ENCODE data around the gene CADPS.
A peak's percentile ranks its signal among the peaks of the same experiment; 100 is the strongest.

CADPS gene

GRCh38 chr3:62624185-62624584 lies 251.0 kb downstream of the CADPS start:
- DNase-seq, result no peak
- TF ChIP-seq GATA1 (IDR thresholded peaks at IDR 0.05; ENCODE audit: low read depth, low read length) (no peak), POLR2A (IDR thresholded peaks at IDR 0.05; ENCODE audit: low read length) (no peak)

- TF ChIP-seq POLR2A (IDR thresholded peaks at IDR 0.05; ENCODE audit: low read length) (no peak), GATA1 (IDR thresholded peaks at IDR 0.05; ENCODE audit: low read depth, low read length) (no peak)
- peak; percentile 31 to 59 for DNase-seq
These were observed 252.6 kb downstream of the CADPS start for GRCh38 chr3:62622553-62623174.

- TF ChIP-seq GATA1 (IDR thresholded peaks at IDR 0.05; ENCODE audit: low read depth, low read length), result no peak
- no peak for TF ChIP-seq POLR2A (IDR thresholded peaks at IDR 0.05; ENCODE audit: low read length)
- DNase-seq, result no peak
These were observed 253.3 kb downstream of the CADPS start for GRCh38 chr3:62621925-62622324.

GRCh38 chr3:62621176-62621575 lies 254.0 kb downstream of the CADPS start:
- DNase-seq, result no peak
- TF ChIP-seq POLR2A (IDR thresholded peaks at IDR 0.05; ENCODE audit: low read length) (no peak), GATA1 (IDR thresholded peaks at IDR 0.05; ENCODE audit: low read depth, low read length) (no peak)

DNA sequence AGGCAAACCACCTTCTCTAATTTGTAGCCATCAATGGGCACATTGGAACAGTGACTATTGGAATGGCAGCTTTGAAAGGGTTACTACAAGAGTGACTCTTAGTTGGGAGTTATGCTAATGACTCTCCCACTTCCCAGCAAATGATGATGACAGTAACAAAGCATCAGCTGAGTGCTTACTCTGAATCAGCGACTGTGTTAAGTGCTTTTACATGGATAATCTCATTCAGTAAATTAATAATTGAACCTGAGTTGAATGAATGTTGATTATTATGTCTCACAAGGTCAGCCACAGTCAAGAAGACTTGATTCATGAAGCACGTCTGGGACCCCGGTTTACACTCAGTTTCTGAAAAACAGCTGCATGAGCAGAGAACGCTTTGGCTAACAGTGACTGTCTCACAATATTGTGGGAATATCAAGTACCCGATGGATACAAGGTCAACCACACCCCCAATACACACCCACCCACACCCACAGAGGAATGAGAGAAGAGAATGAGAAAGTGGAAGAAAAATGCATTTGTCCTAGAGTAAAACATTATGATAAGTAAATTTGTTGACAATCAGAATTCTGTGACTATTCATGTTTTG lies 259.9 kb downstream of the CADPS start:
- no peak for DNase-seq
- TF ChIP-seq GATA1 (IDR thresholded peaks at IDR 0.05; ENCODE audit: low read depth, low read length) (no peak), POLR2A (IDR thresholded peaks at IDR 0.05; ENCODE audit: low read length) (no peak)

GRCh38 chr3:62614527-62614926 lies 260.7 kb downstream of the CADPS start:
- DNase-seq, result no peak
- no peak for TF ChIP-seq POLR2A (IDR thresholded peaks at IDR 0.05; ENCODE audit: low read length)
- TF ChIP-seq GATA1 (IDR thresholded peaks at IDR 0.05; ENCODE audit: low read depth, low read length), result no peak

- DNase-seq, result no peak
- TF ChIP-seq GATA1 (IDR thresholded peaks at IDR 0.05; ENCODE audit: low read depth, low read length), result no peak
- TF ChIP-seq POLR2A (IDR thresholded peaks at IDR 0.05; ENCODE audit: low read length), result no peak
These were observed 263.5 kb downstream of the CADPS start for GRCh38 chr3:62611541-62612240.

GRCh38 chr3:62607287-62608029 lies 267.8 kb downstream of the CADPS start:
- no peak for DNase-seq
- TF ChIP-seq GATA1 (IDR thresholded peaks at IDR 0.05; ENCODE audit: low read depth, low read length) (no peak), POLR2A (IDR thresholded peaks at IDR 0.05; ENCODE audit: low read length) (no peak)

DNA sequence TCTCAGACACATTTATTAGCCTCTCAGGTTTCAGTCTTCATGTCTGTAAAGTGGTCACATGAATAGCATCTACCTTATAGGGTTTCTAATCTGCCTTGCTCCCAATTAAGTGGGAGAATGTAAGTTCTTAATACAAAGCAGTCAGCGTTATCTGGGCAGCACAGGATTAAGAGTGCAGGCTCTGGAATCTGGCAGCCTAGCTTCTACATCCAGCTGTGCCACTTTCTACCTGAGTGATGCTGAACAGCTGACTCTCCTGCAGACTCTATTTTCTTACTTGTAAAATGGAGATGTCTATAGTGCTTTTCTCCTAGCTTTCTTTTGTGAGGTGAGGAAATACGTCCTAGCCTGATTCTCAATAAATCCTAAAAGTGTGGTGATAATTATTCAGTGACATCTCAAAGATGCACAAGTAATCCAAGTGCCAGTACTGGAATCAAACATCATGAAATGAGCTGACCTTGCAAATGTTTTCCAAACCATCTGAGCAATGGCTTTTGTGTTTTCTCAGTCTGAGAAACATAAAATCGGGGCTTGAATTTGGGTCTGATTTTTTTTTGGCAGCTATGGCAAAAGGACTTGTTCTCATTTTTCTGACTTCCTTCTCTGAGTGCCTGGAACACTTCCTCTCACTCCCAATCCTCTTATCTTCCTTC lies 269.7 kb downstream of the CADPS start:
- no peak for DNase-seq
- TF ChIP-seq GATA1 (IDR thresholded peaks at IDR 0.05; ENCODE audit: low read depth, low read length) (no peak), POLR2A (IDR thresholded peaks at IDR 0.05; ENCODE audit: low read length) (no peak)

GRCh38 chr3:62604751-62605351 lies 270.4 kb downstream of the CADPS start:
- TF ChIP-seq GATA1 (IDR thresholded peaks at IDR 0.05; ENCODE audit: low read depth, low read length), result no peak
- TF ChIP-seq POLR2A (IDR thresholded peaks at IDR 0.05; ENCODE audit: low read length), result no peak
- no peak for DNase-seq

GRCh38 chr3:62604298-62604697 lies 270.9 kb downstream of the CADPS start:
- TF ChIP-seq GATA1 (IDR thresholded peaks at IDR 0.05; ENCODE audit: low read depth, low read length) (no peak), POLR2A (IDR thresholded peaks at IDR 0.05; ENCODE audit: low read length) (no peak)
- no peak for DNase-seq

GRCh38 chr3:62602987-62603386 lies 272.2 kb downstream of the CADPS start:
- no peak for DNase-seq
- no peak for TF ChIP-seq GATA1 (IDR thresholded peaks at IDR 0.05; ENCODE audit: low read depth, low read length)
- no peak for TF ChIP-seq POLR2A (IDR thresholded peaks at IDR 0.05; ENCODE audit: low read length)

GRCh38 chr3:62602129-62602770 lies 273.0 kb downstream of the CADPS start:
- no peak for DNase-seq
- no peak for TF ChIP-seq GATA1 (IDR thresholded peaks at IDR 0.05; ENCODE audit: low read depth, low read length)
